GM23338 (cell line): ENCODE data around the gene DIPK1A.

ENCODE experiments used
- CTCF ChIP-seq, 2 experiments: fragments of 200-600 bp in 1 of 2; sonication (generic) in 1 of 2; conservative IDR thresholded peaks; 2 replicates each; pipeline versions ENCODE4 v1.5.1 to v1.6.1; 2016 to 2017; ENCODE audit warnings: antibody characterized with exemption in 2 of 2, low read depth in 2 of 2, mild to moderate bottlenecking in 2 of 2, moderate library complexity in 1 of 2
- EZH2 ChIP-seq: fragments of 200-600 bp; sonication (generic); IDR thresholded peaks from one replicate; pipeline ENCODE4 v1.8.0; 2017; ENCODE audit warnings: antibody characterized with exemption, mild to moderate bottlenecking, low read depth; ENCODE audit not compliant: unreplicated experiment
- POLR2AphosphoS5 ChIP-seq: IDR thresholded peaks from 2 replicates; pipeline ENCODE4 v1.6.1; 2016; ENCODE audit warnings: antibody characterized with exemption, low read depth

- TF ChIP-seq POLR2AphosphoS5 = no peak
- no peak for TF ChIP-seq EZH2
- TF ChIP-seq CTCF (conservative IDR thresholded peaks at IDR 0.05; ENCODE audit: low read depth in 2 of 2) = no peak
Measured at GRCh38 chr1:93007941-93008577, 46.8 kb upstream of the DIPK1A start.
